Activated T-helper 1 cell treated with anti-CD3 and anti-CD28 coated beads, Interleukin-2, amount 50 U/mL, for 16 hours (primary cell): ENCODE results near the gene TMEM37.

Source experiments
- DNase-seq, 2 donors: peaks; one replicate each; pipeline ENCODE4 v3.0.0-alpha.2; 2020; ENCODE audit warnings: low read depth in 1 of 2, low spot score in 1 of 2

Gene TMEM37

DNA sequence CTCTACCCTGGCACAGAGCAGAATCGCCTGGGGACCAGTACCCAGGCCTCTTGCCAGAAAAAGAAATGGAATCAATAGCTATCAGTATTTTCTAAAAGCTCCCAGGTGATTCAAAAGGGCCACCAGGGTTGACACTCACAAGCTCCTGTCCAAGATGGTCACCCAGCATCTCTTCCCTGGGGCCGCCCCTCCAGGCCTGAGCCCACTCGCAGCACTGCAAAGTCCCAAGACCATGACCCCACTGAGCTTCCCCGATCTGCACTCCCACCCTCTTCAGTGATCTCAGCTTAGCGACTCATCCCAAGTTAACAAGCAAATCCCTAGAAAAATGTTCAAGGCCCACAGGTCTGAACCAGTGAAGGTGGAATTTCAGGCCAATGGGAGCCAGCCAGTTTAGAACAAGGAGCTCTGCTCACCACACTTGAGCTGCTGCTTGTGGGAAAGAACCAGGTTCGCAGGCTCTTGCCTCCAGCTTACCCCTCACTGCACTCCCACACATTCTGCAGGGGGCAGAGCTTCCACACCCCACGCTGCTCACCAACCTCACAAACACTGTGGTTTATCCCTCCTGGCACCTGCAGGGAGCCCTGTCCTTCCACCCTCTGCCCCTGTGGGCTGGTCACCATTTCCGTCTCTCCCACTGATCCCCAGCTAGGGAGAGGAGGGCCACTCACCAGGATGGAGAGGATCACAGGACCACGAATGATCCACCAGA is 19.8 kb downstream of the TMEM37 start:
- DNase-seq = no peak

DNA sequence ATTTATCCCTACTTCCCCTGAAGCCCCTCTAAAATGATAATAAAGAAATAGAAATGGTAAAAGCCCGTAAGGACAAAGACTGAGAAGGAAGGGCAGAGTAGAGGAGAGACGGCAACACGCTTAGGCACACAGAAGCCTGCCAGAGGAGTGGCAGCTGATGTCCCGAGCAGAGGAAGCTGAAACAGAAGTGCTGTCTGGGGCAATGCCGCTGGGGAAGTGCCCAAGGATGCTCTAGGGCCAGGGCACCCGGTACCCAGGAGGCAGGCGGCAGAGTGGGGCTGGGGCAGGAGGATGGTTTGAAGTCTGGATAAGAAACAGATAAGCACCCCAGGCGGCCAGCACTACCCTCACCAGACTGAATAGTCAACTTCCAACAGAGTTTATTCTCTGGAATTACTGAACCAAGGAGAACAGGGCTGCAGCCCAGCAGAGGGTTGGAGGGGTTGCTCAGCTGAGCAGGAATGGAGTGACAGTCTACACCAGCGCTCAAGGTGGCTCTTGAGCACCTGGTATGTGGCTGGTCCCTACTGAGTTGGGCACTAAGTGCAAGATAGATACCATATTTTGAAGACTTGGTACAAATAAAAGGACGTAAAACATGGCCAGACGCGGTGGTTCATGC is 22.4 kb downstream of the TMEM37 start:
- no peak for DNase-seq

DNA sequence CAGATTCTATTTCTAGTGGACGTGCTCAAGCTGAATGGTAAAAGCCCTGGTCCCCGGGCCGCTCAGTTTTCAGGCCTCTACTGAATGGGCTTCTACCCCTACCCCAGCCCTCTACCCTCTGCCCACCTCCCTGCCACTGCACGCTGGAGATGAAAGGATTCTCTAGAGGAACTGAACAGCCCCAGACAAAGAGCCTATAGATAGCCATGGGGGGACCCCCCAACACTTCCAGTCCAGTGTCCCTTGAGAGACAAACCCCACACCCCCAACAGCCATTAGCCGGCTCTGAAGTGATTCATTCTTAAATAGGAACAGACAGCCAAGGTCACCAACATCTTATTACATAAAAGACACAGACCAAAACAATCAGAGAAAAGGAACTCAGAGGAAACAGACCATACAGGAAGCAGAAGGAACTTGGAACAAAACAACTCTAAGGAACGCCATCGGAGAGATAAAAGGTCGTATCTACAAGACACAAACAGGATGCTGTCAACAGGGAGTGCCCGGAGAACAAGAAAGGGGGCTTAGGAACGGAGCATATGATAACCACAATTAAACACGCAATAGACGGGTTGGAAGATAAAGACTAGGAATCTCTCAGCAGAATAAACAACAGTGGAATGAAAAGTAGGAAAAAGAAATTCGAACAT is 23.5 kb downstream of the TMEM37 start:
- DNase-seq = no peak

DNA sequence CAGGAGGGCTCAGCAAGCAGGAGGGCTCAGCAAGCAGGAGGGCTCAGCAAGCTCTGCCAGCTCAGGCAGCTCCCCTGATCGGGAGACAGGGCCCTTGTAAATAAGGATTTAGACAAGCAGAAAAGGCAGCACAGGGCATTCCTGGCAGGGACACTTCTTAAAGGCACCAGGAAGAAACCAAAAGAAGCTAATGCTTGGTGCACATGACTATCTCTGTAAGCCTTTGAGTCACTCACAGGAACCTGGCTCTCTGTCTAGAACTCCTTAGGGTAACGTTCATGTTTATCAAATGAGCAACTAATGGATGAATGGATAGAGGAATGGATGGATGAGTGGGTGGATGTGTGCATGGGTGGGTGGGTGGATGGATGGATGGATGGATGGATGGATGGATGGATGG is 28.4 kb downstream of the TMEM37 start:
- no peak for DNase-seq

DNA sequence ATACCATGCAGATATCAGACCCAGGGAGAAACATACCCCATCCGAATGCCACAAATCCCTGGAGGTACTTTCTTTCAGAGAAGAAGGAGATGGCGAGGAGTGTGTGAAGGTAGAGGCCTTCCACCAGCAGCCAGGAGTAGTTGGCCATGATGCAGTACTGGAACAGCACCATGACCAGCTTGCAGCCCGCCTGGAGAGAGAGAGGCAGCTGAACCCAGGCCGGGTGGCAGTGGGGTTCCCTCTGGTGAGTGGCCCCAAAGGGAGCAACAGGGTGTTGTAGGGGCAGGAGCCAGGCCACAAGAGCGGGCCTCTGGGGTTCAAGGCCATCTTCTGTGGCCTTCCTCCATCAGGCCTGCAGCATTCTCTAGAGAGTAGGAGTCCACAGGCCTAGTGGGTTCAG is 30.2 kb downstream of the TMEM37 start:
- no peak for DNase-seq

DNA sequence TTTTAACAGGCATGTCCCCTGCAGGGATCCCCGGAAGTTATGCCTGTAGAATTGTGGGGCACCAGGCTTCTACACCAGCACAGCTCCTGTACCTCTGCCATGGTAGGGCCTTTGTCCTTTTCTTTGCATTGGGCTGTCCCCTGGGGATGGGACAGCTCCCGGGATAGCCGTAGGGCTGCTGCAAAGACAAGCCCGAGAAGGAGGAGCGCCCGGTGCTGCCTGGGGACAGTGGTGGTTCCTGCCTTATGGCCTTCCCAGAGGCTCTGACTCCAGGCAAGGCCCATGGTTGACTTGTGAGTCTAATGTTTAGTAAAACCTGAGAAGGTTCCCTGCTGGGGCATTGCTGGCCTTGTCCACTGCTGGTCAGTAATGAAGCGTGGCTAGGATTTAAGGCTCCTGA is 30.9 kb downstream of the TMEM37 start:
- no peak for DNase-seq

DNA sequence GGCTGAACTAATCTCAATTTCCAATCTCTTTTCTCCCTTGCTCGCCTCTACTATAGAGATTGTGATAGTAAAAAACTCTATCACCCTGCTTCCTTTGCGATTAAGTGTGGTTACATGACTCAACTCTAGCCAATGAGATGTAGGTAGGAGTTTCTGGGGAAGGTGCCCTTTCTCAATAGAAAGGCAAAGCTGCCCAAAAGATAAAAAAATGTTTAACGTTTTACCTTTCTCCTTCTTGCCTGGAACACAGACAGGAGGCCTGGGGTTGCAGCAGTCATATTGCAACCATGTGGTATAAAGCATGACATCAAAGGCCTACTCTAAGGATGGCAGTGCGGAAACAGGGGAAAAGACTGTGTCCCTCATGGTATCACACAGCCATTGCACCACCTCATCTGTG is 31.5 kb downstream of the TMEM37 start:
- no peak for DNase-seq

DNA sequence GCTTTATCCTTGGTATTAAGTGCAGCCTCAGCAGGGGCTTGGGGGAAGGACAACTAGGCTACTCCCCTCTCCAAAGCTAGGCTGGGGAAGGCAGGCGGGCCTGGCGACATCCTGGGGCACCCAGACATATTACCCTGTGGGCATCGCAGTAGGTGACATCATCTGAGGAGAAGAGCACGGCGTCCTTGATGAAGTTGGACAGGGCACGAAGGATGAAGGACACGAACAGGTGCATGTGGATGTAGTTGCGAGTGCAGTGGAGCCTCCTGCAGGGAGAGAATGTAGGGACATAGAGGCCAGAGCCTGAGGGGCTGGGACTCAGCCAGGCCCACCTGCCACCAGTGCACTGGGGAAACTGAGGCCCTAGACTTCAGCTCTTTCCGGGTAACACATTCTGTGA is 32.3 kb downstream of the TMEM37 start:
- DNase-seq = no peak

DNA sequence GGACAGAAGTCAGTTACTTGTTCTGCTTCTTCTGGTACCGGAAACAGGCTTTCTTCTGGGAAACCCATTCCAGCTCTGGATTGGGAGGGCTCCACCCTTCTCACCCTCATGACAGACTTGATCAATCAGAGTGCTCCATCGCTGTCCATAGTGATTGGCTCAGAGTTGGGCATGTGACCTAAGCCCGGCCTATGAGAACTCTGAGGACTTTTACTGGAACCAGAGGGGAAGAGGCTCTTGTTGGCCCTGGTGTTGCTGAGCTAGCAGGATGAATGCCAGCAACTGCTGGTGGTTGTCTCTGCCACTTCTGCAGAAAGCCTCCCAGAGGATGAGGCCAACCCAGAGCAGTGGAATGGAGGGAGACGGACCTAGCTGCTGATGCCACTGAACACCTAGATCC is 33.3 kb downstream of the TMEM37 start:
- DNase-seq = no peak

DNA sequence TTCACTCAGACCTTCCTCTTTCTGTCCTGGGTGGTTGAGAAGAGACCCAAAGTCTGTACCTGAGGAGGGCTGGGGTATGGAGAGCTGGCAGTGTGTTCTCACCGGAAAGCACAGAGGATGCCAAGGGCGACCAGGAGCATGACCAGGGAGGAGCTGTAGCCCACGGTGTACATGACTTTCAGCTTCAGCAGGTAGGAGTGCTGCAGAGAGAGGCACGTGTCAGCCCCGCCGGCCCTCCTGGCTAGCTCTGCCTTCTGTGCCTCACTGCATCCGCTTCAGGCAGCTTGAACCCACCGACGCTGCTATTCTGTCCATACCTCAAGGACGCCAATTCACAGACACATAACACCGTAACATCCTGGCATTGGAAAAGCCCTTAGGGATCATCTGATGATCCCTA is 34.0 kb downstream of the TMEM37 start:
- DNase-seq = no peak

DNA sequence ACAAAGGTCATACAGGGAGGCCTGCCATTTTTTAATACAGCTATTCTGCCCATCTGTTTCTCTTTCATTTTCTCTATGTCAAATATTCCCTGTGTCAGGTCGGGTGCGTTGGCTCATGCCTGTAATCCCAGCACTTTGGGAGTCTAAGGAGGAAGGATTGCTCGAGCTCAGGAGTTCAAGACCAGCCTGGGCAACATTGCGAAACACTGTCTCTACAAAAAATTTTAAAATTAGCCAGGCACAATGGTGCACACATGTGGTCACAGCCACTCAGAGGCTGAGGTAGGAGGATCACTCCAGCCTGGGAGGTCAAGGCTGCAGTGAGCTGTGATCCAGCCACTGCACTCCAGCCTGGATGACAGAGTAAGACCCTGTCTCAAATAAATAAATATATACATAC is 34.7 kb downstream of the TMEM37 start:
- no peak for DNase-seq

DNA sequence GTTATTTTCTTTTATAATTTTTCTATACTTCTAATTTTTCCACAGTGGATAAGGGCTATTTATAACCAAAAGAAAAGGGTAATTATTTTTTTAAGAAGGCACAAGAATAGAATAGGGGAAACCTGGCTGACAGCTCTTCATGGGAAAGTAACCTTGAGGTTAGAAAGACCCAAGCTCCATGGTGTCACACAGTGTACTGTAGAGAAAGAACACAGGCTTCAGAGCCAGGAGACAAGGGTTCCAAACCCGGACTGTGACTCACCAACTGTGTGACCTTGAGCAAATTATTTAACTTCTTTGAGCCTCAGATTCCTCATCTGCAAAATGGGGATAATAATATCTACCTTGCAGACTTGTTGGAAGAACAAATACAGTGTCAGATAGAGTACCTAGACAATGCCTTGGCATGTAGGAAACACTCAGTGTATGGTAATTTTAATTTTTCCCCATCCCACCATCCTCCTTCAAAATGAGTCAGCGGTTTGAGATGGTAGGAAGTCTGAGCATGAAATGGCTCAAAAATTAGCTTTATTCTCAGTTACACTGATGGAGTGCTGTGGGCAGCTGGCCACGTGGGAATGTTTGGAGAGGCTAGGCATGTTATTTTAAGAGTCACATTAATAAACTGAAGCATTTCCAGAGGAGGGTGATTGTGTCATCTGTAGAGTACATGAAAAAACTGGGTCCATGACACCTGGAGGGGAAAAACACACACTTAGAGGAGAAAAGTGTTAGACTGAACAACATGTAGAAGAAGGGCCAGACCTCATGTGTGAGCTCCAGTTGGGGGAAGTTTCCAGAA is 36.7 kb downstream of the TMEM37 start:
- DNase-seq = no peak

DNA sequence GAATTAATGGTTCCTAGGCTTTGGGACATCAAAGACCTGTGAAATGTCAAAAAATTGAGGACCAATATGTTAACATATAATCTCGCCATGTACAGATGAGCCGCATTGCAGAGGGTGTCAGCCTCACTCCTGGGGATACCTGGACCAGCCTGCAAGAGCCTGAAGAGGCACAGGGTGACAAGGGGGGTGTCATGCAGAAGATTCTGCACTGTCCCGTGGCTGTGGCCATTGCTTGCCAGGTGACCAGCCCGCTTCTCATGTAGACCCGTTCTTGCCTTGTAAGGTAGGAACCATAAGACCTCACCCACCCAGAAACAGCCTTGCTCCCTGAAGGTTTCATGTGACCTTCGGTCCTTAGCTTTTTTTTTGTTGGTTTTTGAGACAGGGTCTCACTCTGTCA is 37.5 kb downstream of the TMEM37 start:
- no peak for DNase-seq

DNA sequence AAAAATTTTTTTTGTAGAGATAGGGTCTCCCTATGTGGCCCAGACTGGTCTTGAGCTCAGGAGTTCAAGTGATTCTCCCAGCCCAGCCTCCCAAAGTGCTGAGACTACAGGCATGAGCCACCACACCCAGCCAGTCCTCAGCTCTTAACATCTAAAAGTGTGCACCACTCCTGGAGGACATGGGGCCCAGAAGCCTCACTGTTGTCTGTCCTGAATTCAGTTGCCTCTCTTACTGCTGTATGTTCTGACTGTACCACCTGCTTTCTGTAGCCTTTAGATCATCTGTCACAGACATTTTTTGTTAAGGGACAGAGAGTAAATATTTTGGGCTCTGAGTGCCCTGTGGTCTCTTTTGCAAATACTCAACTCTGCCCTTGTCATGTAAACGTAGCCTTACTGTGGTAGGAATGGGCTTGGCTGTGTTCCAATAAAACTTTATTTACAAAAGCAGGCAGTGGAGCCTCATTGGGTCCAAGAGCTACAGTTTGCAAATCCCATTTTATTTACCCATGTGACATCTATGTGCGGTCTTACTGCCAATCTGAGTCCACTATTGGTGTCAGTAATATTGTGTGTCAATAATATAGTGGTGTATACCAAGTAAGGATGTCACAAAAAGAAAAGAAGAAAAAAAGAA is 38.1 kb downstream of the TMEM37 start:
- DNase-seq = no peak

DNA sequence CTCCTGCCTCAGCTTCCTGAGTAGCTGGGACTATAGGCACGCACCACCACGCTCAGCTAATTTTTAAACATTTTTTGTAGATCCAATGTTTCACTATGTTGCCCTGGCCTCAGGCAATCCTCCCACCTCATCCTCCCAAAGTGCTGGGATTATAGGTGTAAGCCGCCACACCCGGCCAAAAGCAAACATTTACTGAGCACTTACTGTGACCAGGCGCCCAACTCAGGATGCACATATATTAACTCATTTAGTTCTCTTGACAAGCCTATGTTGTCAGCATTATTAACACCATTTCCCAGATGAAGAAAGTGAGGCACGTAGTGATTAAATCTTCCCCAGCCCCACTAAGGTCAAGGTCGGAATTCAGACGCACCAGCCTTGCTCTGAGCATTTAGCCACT is 41.1 kb downstream of the TMEM37 start:
- no peak for DNase-seq

DNA sequence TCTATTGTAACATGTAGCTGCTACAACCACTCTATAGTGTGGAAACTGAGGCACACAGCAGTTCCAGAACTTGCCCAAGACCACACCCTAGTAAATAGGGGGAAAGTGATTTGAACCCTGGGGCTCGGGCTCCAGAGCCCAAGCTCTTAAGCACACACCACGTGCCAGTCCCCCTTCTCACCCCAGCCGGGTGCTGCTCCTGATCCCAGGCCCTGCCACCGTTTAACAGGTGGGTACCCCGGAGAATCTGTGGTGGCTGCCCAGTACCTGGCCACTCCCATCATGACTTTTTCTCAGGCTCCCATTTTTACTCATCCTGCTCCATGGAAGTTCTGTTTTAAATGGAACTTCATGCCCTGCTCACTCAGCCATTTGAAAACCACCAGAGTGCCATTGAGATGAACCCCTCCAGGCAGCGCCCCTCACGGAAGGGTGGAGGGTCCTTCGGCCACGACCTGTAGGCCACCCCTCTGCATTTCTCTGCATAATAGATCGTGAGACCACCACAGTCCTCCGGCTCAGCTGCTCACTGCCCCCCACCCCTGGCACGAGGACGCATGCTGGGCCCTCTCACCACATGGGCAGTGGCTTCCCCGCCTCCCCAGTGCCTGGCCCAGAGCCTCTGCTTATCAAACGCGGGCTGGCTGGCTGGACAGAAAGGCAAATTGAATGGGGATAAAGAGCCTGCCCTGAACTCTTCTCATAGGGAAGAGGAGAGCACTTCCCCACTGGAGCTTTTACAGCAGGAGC is 42.1 kb downstream of the TMEM37 start:
- DNase-seq = no peak

DNA sequence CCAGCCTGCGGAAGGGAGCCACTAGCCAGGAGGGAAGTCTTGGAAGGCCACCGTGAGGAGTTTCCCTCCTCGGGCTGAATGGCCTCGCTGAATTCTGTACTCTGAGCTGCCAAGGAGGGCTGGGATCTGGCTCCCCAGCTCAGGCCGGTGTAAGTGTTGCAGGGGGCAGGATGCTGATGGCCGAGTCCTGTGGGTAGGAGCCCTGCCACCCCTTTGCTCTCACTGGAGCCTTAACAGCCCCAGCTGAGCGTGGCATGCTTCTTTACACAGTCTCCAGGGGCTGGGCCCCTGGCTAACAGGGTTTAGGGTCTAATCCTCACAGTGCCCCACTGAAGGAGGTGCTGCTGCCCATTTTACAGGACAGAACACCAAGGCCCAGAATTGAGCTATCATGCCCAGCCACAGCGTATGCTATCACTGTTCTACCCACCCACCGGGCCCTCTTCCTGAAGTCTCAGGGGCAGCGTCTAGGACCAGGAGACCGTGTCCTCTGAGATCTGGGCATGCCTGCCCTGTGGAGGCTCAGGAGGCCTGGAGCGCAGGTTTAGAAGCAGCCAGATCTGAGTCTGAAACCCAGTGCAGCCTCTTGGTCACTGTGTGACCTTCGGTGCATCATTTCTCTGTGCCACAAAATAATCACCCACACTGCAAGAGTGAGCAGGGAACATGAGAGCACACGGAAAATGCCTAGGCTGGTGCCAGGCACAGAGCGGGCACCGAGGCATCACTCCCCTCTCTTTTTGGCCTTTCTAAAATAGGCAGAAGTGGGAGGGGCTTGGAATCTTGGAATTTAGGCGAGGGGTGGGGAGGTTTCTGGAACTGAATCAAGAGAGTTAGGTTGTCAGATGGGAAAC is 42.9 kb downstream of the TMEM37 start:
- no peak for DNase-seq

DNA sequence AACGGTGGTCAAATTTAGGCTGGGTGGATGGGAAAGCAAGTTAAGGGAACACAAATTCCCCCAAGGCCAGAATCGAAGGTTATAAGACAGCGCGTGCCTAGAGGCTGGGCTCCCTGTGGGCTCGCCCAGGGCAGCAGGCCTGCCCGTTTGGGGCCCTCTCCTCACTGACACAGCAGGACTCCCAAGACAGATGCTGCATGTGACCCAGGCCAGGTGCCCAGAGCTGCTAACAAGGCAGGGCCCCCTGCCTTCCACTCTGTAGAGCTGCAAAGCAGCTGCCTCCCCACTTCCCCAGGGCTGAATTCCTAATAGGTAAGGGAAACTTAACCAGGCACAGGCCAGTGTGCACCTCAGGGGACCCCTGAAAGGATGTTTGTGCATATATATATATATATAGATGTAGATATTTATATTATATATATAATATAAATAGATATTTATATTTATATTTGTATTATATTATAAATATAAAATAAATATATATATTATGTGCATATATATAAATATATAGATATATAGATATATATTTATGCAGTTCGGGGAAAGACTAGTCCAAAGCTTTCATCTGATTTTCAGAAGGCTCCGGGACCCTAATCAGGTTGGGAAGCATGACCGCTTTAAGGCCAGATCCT is 43.7 kb downstream of the TMEM37 start:
- no peak for DNase-seq

DNA sequence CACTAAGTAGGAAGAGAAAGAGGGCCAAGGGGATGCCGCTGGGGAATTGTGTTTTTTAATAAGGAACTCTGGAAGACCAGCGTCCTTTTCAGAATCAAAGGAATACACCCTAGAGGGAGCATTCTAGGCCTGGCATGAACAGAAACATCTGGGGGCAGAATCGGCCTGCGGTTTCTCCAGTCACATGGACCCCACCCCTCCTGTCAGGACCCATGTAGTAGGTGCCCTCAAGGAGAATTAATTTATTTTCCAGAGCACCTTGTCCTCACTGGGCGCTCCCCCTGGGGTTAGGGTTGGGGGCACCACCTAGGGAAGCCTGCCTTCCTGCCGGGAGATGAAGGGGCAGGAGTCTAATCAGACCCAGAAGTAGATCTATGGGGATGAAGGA is 44.2 kb downstream of the TMEM37 start:
- no peak for DNase-seq
